HepG2 (cell line): ENCODE data around the gene ZNF24. TPM values are rescaled to one million over a fixed set of nuclear protein-coding genes. Genes with fewer than 3 reads are reported as not detected.
A peak's percentile ranks its signal among the peaks of the same experiment; 100 is the strongest.

Experiments used
- FIP1L1 ChIP-seq: fragments of 200-400 bp; formaldehyde crosslinking; IDR thresholded peaks from 2 replicates; pipeline ENCODE4 v1.6.1; 2018; ENCODE audit warnings: low read depth, mild to moderate bottlenecking, low read length, moderate library complexity, borderline replicate concordance; ENCODE audit not compliant: insufficient read depth
- MEF2D ChIP-seq: sonication (generic); formaldehyde crosslinking; IDR thresholded peaks from 2 replicates; pipeline ENCODE4 v1.5.1; 2020; ENCODE audit warnings: mild to moderate bottlenecking, missing genetic modification reagents
- NONO ChIP-seq, 2 experiments: fragments of 450-650 bp in 1 of 2; sonication (generic) in 1 of 2; formaldehyde crosslinking in 1 of 2; IDR thresholded peaks in 1 of 2; conservative IDR thresholded peaks in 1 of 2; 2 replicates each; pipeline versions ENCODE4 v1.6.1 to v1.8.0; 2017 to 2022; ENCODE audit warnings: mild to moderate bottlenecking in 1 of 2, missing genetic modification reagents in 1 of 2, moderate library complexity in 1 of 2
- NRL ChIP-seq: sonication (generic); formaldehyde crosslinking; IDR thresholded peaks from 2 replicates; pipeline ENCODE4 v1.5.0; 2020; ENCODE audit warnings: missing genetic modification reagents, mild to moderate bottlenecking, moderate library complexity, borderline replicate concordance
- SRY ChIP-seq: sonication (generic); formaldehyde crosslinking; IDR thresholded peaks from 2 replicates; pipeline ENCODE4 v1.8.0; 2022; ENCODE audit warnings: mild to moderate bottlenecking, missing genetic modification reagents
- ZNF703 ChIP-seq: sonication (generic); formaldehyde crosslinking; IDR thresholded peaks from 2 replicates; pipeline ENCODE4 v1.5.1; 2020; ENCODE audit warnings: missing genetic modification reagents, mild to moderate bottlenecking, moderate library complexity, borderline replicate concordance
- polyA plus RNA-seq, 8 experiments: library from polyadenylated mRNA; depleted of rRNA in 3 of 8; stranded (reverse) in 7 of 8; unstranded in 1 of 8; fragments of >200 nt; fragmentation: Illumina TruSeq in 4 of 8; extraction: Trizol in 4 of 8; gene quantifications; 2 replicates each; pipeline versions ENCODE4 v1.2.1 to v1.2.3, GENCODE V29; 2011 to 2016; ENCODE audit warnings: low read depth in 4 of 8, missing spikeins in 1 of 8, mixed read lengths in 1 of 8; ENCODE audit not compliant: insufficient read depth in 1 of 8
- total RNA-seq, 5 experiments: library from RNA; depleted of rRNA; stranded (reverse); fragments of >200 nt; fragmentation: Illumina TruSeq; extraction: Trizol; gene quantifications; 2 replicates each; pipeline ENCODE4 v1.2.3, GENCODE V29; 2016; ENCODE audit warnings: low read depth in 1 of 5
- TF ChIP-seq, protein P1 (sequence below): sonication (generic); formaldehyde crosslinking; IDR thresholded peaks from 2 replicates; pipeline ENCODE4 v1.4.0; 2020; ENCODE audit warnings: mild to moderate bottlenecking, missing genetic modification reagents
- TF ChIP-seq, protein P2 (sequence below), 2 experiments: sonication (generic) in 1 of 2; formaldehyde crosslinking in 1 of 2; IDR thresholded peaks; 2 replicates each; pipeline versions ENCODE4 v1.6.1 to v1.9.0; 2014 to 2022; ENCODE audit warnings: antibody characterized with exemption in 1 of 2, borderline replicate concordance in 1 of 2, inconsistent platforms in 1 of 2, low read depth in 1 of 2, missing genetic modification reagents in 1 of 2
- TF ChIP-seq, protein P3 (sequence below): sonication (generic); formaldehyde crosslinking; IDR thresholded peaks from 2 replicates; pipeline ENCODE4 v1.4.0; 2020; ENCODE audit warnings: missing genetic modification reagents
- TF ChIP-seq, protein P4 (sequence below): sonication (generic); formaldehyde crosslinking; IDR thresholded peaks from 2 replicates; pipeline ENCODE4 v1.5.1; 2020; ENCODE audit warnings: missing genetic modification reagents, mild to moderate bottlenecking, borderline replicate concordance

Gene ZNF24
- total and polyA plus RNA-seq, 2 of the 13 experiments (the other 11 are each of a cell fraction or from before 2014, with no cell fraction given): 19.5 to 41.1 TPM

DNA sequence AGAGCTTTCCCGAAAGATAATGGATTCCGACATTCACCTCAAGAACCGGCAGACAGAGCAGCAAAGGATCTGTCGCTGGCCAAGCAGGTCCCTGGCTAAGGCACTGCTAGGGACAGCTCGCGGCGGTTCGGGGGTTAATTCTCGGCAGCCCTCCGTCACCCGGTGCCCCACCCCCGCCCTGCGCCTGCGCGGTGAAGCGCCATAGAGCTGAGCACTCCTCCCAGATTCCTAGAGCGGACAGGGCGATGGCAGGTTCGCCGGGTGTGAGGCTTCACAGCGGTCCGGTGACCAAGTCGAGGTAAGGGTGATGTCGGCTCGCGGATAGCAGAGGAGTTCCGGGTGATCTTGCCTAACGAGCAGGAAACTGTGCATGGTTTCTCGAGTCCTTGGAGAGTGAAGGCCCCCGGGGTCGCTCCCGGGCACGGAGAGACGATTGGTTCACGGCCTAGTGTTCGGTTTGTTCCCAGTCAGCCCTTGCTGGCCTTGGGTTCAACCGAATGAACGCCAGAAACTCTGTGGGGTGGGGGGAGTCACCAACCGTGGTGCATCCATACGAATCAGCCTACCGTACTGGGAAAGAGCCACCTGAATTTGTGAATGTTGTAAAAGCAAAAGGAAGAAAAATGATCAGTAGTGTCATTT is 54.0 kb downstream of the ZNF24 start, which contains the start of gene ZSCAN30 (continued):
- TF ChIP-seq, protein P1, sequence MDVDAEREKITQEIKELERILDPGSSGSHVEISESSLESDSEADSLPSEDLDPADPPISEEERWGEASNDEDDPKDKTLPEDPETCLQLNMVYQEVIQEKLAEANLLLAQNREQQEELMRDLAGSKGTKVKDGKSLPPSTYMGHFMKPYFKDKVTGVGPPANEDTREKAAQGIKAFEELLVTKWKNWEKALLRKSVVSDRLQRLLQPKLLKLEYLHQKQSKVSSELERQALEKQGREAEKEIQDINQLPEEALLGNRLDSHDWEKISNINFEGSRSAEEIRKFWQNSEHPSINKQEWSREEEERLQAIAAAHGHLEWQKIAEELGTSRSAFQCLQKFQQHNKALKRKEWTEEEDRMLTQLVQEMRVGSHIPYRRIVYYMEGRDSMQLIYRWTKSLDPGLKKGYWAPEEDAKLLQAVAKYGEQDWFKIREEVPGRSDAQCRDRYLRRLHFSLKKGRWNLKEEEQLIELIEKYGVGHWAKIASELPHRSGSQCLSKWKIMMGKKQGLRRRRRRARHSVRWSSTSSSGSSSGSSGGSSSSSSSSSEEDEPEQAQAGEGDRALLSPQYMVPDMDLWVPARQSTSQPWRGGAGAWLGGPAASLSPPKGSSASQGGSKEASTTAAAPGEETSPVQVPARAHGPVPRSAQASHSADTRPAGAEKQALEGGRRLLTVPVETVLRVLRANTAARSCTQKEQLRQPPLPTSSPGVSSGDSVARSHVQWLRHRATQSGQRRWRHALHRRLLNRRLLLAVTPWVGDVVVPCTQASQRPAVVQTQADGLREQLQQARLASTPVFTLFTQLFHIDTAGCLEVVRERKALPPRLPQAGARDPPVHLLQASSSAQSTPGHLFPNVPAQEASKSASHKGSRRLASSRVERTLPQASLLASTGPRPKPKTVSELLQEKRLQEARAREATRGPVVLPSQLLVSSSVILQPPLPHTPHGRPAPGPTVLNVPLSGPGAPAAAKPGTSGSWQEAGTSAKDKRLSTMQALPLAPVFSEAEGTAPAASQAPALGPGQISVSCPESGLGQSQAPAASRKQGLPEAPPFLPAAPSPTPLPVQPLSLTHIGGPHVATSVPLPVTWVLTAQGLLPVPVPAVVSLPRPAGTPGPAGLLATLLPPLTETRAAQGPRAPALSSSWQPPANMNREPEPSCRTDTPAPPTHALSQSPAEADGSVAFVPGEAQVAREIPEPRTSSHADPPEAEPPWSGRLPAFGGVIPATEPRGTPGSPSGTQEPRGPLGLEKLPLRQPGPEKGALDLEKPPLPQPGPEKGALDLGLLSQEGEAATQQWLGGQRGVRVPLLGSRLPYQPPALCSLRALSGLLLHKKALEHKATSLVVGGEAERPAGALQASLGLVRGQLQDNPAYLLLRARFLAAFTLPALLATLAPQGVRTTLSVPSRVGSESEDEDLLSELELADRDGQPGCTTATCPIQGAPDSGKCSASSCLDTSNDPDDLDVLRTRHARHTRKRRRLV (CRISPR knock-in tag): 0 out of 2 replicates have a peak, but pooled peaks have one; percentile 55
- no peak for TF ChIP-seq NONO (IDR thresholded peaks at IDR 0.05)
- peak; percentile 95 for TF ChIP-seq NONO (CRISPR knock-in tag; conservative IDR thresholded peaks at IDR 0.05)
- no peak for TF ChIP-seq FIP1L1
- TF ChIP-seq ZNF703 (CRISPR knock-in tag): no peak
- peak; percentile 83 for TF ChIP-seq MEF2D
- peak; percentile 83; the same call in 1 of the 2 replicates for TF ChIP-seq SRY (CRISPR knock-in tag)
- TF ChIP-seq, protein P2, sequence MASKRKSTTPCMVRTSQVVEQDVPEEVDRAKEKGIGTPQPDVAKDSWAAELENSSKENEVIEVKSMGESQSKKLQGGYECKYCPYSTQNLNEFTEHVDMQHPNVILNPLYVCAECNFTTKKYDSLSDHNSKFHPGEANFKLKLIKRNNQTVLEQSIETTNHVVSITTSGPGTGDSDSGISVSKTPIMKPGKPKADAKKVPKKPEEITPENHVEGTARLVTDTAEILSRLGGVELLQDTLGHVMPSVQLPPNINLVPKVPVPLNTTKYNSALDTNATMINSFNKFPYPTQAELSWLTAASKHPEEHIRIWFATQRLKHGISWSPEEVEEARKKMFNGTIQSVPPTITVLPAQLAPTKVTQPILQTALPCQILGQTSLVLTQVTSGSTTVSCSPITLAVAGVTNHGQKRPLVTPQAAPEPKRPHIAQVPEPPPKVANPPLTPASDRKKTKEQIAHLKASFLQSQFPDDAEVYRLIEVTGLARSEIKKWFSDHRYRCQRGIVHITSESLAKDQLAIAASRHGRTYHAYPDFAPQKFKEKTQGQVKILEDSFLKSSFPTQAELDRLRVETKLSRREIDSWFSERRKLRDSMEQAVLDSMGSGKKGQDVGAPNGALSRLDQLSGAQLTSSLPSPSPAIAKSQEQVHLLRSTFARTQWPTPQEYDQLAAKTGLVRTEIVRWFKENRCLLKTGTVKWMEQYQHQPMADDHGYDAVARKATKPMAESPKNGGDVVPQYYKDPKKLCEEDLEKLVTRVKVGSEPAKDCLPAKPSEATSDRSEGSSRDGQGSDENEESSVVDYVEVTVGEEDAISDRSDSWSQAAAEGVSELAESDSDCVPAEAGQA (IDR thresholded peaks at IDR 0.05; ENCODE audit: low read depth): peak; percentile 85
- TF ChIP-seq, protein P2 (CRISPR knock-in tag; IDR thresholded peaks at IDR 0.05; ENCODE audit: borderline replicate concordance): no peak
- TF ChIP-seq, protein P3, sequence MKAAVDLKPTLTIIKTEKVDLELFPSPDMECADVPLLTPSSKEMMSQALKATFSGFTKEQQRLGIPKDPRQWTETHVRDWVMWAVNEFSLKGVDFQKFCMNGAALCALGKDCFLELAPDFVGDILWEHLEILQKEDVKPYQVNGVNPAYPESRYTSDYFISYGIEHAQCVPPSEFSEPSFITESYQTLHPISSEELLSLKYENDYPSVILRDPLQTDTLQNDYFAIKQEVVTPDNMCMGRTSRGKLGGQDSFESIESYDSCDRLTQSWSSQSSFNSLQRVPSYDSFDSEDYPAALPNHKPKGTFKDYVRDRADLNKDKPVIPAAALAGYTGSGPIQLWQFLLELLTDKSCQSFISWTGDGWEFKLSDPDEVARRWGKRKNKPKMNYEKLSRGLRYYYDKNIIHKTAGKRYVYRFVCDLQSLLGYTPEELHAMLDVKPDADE (CRISPR knock-in tag): no peak
- TF ChIP-seq, protein P4, sequence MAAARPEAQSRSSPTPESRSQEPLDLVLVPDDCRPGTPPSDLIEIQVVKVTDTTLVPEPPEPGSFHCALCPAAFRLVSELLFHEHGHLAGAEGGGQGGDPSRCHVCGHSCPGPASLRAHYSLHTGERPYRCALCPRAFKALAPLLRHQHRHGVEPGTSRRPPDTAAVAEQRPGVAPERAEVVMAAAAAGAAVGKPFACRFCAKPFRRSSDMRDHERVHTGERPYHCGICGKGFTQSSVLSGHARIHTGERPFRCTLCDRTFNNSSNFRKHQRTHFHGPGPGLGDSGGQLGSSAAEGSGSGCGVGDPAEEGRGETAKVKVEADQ: peak; percentile 92
- peak; percentile 71; the same call in 1 of the 2 replicates for TF ChIP-seq NRL (CRISPR knock-in tag)
